NCI-H446 treated with DMSO at 0.1 percent for 48 hours (cell line): Measurements from ENCODE around the gene IFNA10.
"Not testable (repeated sequence)": the region's sequence is repeated elsewhere in the genome, so short reads cannot be mapped to it uniquely, and the experiment has no call there.

ENCODE experiments used
- DNase-seq: peaks from one replicate; lab custom pipeline; 2025; lab: John Stamatoyannopoulos, UW

IFNA10 gene

DNA sequence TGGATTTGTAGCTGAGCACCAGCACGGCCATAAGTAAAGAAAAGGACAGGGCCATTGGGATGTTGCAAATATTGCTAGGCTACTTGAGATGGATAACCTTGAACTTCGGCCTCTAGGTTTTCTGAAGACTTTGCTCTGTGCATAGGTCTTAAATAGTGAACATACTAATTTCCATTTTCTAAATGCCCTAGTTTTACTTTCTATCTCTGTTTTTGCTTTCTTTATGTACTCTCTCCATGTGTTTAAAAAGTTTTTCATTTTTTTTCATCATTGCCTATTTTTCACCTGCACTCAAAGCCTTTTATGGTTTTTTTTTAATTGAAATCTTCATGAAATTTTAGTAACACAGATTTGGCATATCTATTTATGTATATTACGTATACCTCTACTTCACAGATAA, at the start of gene IFNA10:
Gene IFNA10 (minus strand): TSS at position 101 of the 400 bp plus-strand sequence. CDS start 46 bp downstream, at position 55.
- DNase-seq, result not testable (repeated sequence)

DNA sequence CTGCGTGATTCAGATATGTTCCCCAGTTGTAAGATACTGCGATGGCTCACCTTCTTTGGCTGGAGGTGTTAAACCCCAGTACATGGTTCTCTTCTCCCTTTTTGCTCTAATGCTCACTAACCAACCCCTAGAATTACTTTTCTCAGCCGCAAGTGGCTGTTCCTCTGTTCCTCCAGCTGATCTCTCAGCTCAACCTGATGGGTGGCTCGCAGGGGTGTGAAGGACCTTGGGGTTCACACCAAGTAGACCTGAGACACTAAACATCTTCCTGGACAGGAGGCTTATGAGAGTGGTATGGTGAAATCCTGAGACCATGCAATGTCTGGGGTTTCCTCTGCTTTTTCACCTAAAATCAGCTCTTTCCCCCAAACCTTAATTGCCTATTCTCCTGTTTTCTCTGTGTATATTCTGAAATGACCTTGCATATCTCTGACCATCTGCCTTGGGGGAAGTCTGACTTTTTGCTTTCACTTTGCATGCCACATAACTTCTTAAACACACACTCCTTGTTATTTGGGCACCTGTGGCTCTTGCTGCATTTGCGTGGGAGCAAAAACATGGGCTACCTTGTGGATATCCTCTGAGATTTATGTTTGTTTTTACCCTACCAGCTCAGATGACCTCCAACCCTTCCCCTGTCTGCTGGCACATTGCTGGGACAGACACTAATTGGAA, 48.7 kb upstream of the IFNA10 start:
- DNase-seq, result no peak

DNA sequence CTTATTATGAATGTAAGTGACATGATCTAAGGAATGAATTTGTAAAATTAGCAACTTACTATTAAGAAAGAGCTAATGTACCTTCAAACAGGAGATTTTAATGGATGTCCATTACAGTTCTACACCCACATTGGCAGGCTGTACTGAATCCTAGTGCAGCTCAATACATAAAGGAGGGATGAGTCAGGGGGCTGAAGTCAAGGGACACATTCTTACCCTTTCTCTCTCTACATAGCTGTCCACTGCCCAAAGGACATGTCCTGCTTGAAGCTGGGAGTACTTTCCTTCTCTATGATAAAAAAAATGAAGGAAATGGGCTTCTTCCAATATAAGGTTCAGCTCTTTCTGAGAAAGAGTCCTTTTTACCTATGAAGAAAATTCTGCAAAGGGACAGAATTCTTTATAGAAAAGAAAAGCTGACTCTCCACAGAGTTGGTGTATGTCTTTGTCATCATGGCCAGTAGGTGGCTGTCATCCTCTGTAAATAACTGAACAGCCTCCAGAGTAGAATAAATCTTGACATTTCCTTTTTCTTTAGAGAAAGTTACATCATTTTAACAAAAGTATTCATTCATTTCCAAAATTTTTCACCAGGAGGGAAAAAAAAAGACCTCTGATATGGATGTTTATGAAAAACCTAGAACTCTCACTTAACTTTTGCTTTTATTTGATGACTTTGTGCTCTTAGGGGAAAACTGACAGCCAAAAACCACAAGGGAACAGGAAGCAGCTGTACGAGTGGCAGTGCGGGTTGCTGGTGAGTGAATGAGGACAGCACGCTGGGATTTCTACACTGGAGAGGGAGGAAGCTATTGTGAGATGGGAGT, 46.0 kb upstream of the IFNA10 start:
- DNase-seq, result no peak

DNA sequence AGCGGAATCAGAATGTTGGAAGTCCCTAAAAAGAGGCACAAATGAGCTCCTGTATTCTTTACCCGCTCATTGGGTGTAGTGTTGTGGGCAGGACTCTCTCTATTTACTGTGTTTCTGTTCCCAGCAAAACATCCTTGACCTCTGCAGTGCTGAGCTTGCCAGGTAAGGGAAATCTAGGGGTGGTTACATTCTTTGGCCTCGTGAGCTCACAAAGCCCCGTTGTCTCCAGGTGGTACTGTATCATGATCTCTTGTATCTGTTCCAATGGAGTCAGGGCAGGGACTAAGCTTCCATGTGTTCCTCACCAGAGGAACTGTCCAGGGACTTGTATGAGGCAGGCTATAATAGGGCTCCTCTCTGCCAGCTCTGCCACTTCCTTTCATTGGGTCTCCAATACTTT, 44.7 kb upstream of the IFNA10 start:
- no peak for DNase-seq

DNA sequence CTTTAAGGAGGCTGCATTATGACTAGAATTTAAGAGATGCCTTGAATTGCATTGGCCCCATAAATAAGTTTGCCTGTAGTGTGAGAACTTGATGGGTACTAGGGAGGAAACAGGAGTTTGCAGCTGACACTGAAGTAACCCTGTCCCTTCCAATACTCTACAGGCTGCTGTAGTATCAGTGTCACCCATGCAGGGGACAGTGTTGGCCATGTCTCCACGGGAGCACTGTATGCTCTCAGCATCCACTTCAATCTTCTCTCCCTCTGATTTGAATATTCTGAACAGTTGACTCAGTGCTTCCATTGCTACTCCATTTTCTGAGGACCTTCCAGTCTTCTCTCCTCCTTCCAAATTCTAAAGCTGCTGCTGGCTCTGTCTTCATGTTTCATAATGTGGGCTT, 44.2 kb upstream of the IFNA10 start:
- no peak for DNase-seq

DNA sequence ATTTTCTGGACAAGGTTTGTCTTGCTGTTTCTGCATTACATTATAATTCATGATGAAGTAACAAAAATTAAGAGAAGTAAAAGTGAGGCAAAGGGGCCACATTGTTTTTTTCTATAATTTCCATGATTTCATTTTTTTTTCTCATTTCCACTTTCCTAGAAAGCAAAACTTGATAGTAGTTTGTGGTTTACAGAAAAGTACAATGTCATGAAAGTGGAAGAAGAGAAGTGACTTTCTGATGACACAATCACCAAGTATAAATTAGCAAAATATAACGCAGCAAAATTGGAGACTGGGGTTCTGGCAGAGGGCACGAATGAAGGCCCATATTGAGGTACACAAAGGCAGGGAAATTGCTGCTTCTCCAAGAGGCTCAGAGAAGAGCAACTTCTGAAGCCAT, 37.9 kb upstream of the IFNA10 start:
- DNase-seq, result no peak

DNA sequence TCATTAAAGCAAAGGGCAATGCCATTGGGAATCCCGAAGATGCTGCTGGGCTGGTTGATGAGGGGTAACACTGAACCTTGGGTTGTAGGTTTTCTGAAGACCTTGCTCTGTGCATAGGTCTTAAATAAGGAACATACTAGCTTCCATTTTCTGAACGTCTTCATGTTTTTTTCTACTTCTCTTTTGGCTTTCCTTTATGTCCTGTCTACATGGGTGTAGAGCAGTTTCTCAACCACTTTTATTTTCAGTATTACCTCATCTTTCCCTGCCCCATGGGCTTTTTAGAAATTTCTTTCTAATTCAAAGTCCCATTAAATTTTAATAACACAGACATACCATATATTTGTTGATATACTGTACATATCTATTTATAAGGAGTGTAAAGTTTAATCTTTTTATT, 33.0 kb upstream of the IFNA10 start, which contains the start of gene IFNA14:
Gene IFNA14 (minus strand): TSS at position 95 of the 400 bp plus-strand sequence. CDS start 70 bp downstream, at position 25.
- no peak for DNase-seq

DNA sequence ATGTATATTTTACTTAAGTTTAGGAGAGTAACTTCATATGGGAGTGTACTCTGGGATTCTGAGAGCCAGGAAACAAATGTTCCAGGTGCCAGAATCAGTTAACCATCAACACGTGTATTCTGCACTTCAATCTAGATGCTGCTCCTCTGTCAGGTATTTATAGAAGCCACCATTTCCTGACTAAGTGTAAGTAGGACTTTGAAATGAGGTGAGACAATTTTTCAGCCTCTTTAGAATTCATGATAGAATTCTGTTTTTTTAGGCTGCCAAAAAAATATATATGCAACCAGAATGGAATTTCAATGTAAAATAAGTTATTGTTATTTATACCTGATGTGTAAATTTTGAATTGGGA, 29.4 kb upstream of the IFNA10 start:
- not testable (repeated sequence) for DNase-seq

DNA sequence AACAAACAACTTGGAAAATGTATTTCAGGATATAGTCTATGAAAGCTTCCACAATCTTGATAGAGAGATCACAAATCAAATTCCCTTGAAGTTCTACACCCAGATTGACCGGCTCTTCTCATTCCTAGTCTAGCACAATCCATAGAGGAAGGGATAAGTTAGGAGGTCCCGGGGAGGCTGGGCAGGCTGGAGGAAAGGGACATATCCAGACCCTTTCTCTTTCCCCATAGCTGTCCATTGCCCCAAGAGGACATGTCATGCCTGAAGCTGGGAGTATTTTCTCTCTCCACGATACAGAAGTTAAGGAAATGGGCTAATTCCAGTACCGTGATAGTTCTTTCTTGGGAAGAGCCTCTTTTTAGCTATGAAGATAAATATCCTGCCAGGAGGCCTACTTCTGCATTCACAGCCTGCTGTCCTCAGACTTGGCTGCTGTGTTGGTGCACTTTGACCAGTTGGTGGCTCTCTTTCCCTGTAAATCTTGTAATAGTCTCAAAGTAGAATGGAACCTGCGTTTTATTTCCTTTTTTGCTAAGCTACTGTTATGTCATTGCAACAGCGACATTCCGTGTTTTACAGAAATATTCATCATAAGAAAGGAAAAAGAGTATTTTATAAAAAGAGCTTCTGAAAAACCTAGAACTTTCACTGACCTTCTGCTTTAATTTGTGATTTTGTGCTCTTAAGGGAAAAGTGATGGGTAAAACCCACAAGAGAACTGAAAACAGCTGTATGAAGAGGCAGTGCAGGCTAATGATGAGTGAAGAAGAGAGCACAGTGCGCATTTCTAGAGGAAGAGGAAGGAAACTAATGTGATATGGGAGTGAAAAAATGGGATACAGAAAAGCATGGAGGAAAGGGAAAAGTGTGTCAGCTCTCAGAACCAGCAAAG, 28.8 kb upstream of the IFNA10 start:
- DNase-seq, result peak; percentile 4

DNA sequence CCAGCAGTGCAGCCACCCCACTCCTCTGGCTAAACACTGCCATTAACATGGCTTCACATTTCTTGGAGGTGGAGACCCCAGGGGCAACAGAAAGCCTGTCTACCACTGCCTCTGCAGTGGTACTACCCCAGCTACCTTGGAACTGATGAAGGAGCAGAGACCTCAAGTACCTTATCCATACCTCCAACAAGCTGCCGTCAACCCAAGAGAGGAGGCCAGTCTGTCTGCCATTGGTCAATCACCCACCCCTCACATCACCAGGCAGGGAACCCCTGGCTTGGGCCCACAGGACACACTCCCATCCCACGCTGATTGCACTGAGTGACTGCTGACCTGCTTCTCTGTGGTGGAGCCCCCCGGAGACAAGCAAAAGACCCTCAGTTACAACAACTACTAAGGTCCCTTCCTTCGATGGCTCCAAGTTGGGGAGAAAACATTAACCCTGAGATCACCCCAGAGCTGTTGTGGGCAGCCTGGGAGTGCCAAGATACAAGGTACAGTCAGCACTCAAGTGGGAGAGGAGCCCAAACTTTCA, 27.3 kb upstream of the IFNA10 start:
- no peak for DNase-seq

DNA sequence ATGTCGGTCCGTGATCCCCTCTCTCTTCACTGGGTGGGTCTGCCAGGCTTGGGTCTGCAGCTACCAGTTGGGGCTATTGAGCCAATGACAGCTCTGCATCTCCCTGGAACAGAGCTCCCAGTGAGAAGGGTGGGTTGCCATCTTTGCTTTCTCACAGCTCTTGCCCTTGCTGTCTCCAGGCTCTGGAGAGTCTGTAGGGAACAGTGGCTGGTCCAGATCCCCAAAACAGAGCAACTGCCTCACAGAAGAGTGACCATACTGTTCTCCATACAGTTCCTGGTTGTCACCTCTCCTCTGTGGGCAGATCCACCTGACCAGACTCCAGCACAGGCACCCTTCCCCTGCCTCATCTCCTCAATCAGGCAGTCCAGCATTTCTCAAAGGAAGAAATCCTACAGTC, 26.3 kb upstream of the IFNA10 start:
- DNase-seq, result no peak

DNA sequence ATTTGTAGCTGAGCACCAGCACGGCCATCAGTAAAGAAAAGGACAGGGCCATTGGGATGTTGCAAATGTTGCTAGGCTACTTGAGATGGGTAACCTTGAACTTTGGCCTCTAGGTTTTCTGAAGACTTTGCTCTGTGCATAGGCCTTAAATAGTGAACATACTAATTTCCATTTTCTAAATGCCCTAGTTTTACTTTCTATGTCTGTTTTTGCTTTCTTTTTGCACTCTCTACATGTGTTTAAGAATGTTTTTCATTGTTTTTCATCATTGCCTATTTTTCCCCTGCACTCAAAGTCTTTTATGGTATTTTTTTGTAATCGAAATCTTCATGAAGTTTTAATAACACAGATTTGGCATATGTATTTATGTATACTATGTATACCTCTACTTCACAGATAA, 21.2 kb upstream of the IFNA10 start, which contains the start of gene IFNA17:
Gene IFNA17 (minus strand): TSS at position 101 of the 400 bp plus-strand sequence. CDS start 49 bp downstream, at position 52.
- no peak for DNase-seq

DNA sequence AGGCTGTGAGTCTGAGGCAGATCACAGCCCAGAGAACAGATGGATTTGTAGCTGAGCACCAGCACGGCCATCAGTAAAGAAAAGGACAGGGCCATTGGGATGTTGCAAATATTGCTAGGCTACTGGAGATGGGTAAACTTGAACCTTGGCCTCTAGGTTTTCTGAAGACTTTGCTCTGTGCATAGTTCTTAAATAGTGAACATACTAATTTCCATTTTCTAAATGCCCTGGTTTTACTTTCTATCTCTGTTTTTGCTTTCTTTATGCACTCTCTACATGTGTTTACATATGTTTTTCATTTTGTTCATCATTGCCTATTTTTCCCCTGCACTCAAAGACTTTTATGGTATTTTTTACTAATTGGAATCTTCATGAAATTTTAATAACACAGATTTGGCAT, 10.3 kb upstream of the IFNA10 start, which contains the start of gene IFNA16:
Gene IFNA16 (minus strand): TSS at position 101 of the 400 bp plus-strand sequence. CDS start 6 bp downstream, at position 95.
- not testable (repeated sequence) for DNase-seq

DNA sequence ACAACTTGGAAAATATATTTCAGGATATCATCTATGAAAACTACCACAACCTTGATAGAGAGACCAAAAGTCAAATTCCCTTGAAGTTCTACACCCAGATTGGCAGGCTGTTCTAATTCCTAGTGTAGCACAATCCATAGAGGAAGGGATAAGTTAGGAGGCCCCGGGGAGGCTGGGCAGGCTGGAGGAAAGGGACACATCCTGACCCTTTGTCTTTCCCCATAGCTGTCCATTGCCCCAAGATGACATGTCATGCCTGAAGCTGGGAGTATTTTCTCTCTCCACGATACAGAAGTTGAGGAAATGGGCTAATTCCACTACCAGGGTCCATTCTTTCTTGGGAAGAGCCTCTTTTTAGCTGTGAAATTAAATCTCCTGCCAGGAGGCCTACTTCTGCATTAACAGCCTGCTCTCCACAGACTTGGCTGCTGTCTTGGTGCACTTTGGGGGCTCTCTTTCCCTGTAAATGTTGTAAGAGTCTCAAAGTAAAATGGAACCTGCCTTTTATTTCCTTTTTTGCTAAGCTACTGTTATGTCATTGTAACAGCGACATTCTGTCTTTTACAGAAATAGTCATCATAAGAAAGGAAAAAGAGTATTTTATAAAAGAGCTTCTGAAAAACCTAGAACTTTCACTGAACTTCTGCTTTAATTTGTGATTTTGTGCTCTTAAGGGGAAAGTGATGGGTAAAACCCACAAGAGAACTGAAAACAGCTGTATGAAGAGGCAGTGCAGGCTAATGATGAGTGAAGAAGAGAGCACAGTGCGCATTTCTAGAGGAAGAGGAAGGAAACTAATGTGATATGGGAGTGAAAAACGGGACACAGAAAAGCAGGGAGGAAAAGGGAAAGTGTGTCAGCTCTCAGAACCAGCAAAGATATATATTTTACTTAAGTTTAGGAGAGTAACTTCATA, 6.7 kb upstream of the IFNA10 start:
- DNase-seq, result not testable (repeated sequence)

DNA sequence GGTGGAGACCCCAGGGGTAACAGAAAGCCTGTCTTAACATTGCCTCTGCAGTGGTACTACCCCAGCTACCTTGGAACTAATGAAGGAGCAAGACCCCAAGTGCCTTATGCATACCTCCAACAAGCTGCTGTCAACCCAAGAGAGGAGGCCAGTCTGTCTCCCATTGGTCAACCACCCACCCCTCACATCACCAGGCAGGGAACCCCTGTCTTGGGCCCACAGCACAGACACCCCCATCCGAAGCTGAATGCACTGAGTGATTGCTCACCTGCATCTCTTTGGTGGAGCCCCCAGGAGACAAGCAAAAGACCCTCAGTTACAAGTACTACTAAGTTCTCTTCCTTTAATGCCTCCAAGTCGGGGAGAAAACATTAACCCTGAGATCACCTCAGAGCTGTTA, 5.2 kb upstream of the IFNA10 start:
- not testable (repeated sequence) for DNase-seq

DNA sequence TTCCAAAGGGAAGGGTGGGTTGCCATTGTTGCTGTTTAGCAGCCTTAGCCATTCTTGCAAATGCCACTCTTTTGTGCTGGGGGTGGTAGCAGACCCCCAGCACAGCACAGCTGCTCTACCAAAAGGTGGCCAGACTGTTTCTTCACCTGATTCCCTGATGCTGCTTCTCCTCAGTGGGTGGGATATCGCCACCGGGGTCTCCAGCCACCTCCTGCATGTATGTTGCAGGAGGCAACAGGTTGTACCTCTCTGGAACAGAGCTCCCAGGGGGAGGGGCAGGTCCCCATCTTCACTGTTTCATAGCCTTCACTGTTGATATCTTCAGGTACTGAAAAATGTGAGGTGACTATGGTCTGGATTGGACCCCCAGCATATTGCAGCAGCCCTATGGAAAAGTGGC, 3.8 kb upstream of the IFNA10 start:
- not testable (repeated sequence) for DNase-seq

DNA sequence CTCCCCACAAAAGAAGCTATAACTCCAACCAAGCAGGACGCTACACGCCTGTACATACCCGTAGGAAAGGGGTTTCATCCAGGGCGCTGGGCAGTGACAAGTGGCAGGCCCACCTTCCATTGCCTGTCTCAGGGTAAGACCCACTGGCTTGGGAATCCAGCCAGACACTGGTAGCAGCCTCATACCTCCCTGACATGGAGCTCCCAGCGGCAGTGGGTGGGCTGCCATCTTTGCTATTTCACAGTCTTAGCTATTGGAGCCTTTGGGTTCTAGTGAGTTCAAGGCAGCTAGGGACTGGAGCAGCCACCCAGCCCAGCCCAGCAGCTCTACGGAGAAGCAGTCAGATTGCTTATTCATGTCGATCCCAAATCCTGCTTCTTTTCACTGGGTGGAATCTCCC, 3.4 kb upstream of the IFNA10 start:
- no peak for DNase-seq

DNA sequence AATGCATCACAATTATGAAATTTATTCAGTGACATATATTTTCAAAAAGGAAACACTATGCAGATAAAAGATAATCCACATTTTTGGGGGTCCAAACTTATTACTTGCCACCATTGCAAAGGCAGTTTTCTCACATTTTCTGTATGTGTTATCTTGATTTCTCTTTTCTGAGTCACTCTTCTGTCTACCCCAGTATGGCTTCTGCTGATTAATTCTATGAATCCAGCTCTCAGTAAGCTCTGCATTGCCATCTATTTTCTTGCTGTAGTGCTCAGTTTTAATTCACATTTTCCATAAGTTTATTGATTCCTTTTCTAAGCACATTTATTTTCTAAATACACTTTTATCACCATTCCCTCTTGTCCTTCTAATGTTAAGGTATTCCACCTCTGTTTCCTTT, 1.7 kb downstream of the IFNA10 start:
- DNase-seq, result no peak

DNA sequence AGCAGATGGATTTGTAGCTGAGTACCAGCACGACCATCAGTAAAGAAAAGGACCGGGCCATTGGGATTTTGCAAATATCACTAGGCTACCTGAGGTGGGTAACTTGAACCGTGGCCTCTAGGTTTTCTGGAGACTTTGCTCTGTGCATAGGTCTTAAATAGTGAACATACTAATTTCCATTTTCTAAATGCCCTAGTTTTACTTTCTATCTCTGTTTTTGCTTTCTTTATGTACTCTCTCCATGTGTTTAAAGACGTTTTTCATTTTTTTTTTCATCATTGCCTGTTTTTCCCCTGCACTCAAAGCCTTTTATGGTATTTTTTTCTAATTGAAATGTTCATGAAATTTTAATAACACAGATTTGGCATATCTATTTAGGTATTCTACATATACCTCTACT, 4.8 kb downstream of the IFNA10 start, which contains the start of gene IFNA7:
Gene IFNA7 (minus strand): TSS at position 101 of the 400 bp plus-strand sequence. CDS start 40 bp downstream, at position 61.
- DNase-seq, result not testable (repeated sequence)
